Colonic mucosa (tissue), 4 donors: ENCODE measurements around the gene AFF2. TPM values are rescaled to one million over a fixed set of nuclear protein-coding genes. Genes with fewer than 3 reads are reported as not detected.

Source experiments
- DNase-seq: peaks from one replicate; pipeline ENCODE4 v3.0.0-alpha.2; 2020
- H3K27ac ChIP-seq: fragments of 200-600 bp; one replicate; pipeline ENCODE4 v1.8.0; 2021
- H3K27me3 ChIP-seq: fragments of 200-600 bp; one replicate; pipeline ENCODE4 v1.8.0; 2021
- H3K36me3 ChIP-seq: fragments of 200-600 bp; one replicate; pipeline ENCODE4 v1.8.0; 2021
- H3K4me1 ChIP-seq: fragments of 200-600 bp; one replicate; pipeline ENCODE4 v1.8.0; 2021; ENCODE audit warnings: mild to moderate bottlenecking
- H3K4me3 ChIP-seq: fragments of 200-600 bp; one replicate; pipeline ENCODE4 v1.8.0; 2021
- H3K9ac ChIP-seq, 2 donors: one replicate each; pipeline ENCODE4 v1.7.0; 2013; ENCODE audit warnings: control low read depth in 2 of 2, low read depth in 2 of 2, low read length in 2 of 2
- H3K9me3 ChIP-seq: fragments of 200-600 bp; one replicate; pipeline ENCODE4 v1.8.0; 2021
- intact Hi-C: fragments of 100-400 bp; cut with DNase I; formaldehyde crosslinking; loops from one replicate; pipeline ENCODE4 v1.14.1; 2022
- total RNA-seq, 2 donors: library from RNA; stranded (reverse); fragmentation: NEBNext Ultra II Directional in 1 of 2; extraction: Animal tissue kit (Norgen Biotek cat#: 25700) in 1 of 2; gene quantifications; one replicate each; pipeline ENCODE4 v1.2.1, GENCODE V29; 2021
- TF ChIP-seq, protein P1 (sequence below): fragments of 200-600 bp; IDR thresholded peaks from one replicate; pipeline ENCODE4 v1.8.0; 2022; ENCODE audit warnings: antibody characterized with exemption, mild to moderate bottlenecking
- donor health status: healthy.
- donor health status: DM: no; HTN: no; CAD: no.
- donor health status: DM: no; HTN: no; CAD: no.

The AFF2 gene
- total RNA-seq, 2 donors from 2014 or later = 0.05 to 0.12 TPM

DNA sequence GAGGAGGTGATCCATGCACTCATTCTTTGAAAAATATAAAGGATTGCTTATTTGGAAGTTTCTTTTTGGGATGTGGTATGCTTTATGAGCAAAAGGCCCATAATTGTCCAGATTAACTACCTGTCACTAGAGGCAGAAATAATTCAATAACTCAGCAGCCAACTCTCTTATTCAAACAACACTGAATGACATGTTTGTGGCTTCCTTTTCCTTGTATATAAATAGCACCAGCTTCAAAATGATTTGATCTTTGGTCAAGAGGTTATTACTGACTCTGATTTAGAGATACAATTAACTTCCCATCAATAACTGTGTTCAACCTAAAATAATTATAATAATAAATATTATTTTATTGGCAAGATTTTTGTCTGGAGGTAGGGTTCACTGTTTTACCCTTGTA, 232.3 kb downstream of the AFF2 start:
- DNase-seq = no peak
- intact Hi-C loops = no loop called here
- Histone ChIP-seq H3K27me3 (no peaks in the 10 kb centered on the region), H3K4me1 (no peaks in the 10 kb centered on the region), H3K9me3 (no peaks in the 10 kb centered on the region), H3K36me3 (no peaks in the 10 kb centered on the region), H3K27ac (no peak overlapping the region), H3K4me3 (no peak overlapping the region), H3K9ac (no peak overlapping the region)
- TF ChIP-seq, protein P1, sequence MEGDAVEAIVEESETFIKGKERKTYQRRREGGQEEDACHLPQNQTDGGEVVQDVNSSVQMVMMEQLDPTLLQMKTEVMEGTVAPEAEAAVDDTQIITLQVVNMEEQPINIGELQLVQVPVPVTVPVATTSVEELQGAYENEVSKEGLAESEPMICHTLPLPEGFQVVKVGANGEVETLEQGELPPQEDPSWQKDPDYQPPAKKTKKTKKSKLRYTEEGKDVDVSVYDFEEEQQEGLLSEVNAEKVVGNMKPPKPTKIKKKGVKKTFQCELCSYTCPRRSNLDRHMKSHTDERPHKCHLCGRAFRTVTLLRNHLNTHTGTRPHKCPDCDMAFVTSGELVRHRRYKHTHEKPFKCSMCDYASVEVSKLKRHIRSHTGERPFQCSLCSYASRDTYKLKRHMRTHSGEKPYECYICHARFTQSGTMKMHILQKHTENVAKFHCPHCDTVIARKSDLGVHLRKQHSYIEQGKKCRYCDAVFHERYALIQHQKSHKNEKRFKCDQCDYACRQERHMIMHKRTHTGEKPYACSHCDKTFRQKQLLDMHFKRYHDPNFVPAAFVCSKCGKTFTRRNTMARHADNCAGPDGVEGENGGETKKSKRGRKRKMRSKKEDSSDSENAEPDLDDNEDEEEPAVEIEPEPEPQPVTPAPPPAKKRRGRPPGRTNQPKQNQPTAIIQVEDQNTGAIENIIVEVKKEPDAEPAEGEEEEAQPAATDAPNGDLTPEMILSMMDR = no peak

DNA sequence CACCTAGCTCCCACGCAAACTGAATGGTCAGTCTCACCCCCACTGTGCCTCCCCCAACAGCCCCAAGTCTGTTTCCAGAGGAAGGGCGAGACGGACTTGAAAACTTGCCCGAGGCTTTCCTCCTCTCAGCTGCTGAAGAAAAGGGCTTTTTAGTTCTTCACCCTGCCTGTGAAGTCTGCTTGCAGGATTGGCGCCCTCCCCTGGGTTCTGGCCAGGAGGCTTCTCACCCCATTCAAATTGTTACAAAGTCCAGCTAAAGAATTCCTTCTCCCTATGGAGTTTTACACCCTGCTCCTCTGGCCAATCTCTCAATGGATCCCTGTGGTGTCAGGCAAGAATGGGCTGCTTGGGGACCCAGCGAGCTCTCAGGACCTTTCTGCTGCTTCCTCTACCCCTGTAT, 241.0 kb downstream of the AFF2 start:
- no peaks in the 10 kb centered on the region for H3K27me3 ChIP-seq
- TF ChIP-seq, protein P1 = no peak
- no peak for DNase-seq
- no peaks in the 10 kb centered on the region for H3K4me1 ChIP-seq
- intact Hi-C loops = no loop called here
- no peaks in the 10 kb centered on the region for H3K36me3 ChIP-seq
- H3K4me3 ChIP-seq = no peak overlapping the region
- no peaks in the 10 kb centered on the region for H3K9me3 ChIP-seq
- no peak overlapping the region for H3K27ac ChIP-seq
- no peak overlapping the region for H3K9ac ChIP-seq

DNA sequence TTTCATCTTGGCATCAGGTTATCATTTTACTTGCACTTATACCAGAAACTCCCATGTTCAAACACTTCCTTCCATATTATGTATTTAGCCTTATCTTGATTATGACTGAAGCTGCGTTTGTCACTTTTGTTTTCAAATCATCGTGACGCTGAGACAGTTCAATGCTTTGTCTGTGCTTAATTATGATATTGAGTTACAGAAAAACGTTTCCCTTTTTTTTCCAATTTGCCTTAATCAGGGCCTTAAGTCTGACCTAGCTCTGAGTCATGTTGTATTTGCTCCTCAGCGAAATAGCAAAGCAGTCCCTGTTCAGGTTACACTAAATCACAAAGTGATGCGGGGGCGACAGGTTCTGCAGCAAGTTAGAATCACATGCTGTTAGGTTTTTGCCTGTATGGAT, 254.7 kb downstream of the AFF2 start:
- TF ChIP-seq, protein P1 = no peak
- intact Hi-C loops = no loop called here
- H3K27me3 ChIP-seq = no peaks in the 10 kb centered on the region

DNA sequence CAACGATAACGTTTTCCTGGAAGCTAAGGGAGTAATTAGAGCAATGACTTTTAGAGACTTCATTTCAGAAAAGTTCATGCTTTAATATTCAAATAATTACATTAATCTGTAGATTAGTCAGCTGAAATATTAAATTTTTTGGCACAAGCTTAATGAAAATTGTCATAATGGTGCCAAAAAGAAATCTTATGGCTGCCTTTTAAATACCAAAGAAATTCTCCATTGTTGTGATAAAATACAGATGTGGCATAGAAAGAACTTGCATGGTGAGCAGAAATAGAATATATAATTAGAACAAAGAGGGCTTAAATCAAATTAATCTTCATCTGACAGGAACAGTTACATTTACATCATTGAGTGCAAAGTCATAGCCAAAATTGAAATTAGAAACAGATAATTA, 263.5 kb downstream of the AFF2 start:
- Histone ChIP-seq H3K36me3 (no peaks in the 10 kb centered on the region), H3K9me3 (no peaks in the 10 kb centered on the region), H3K9ac (no peak overlapping the region), H3K27me3 (no peaks in the 10 kb centered on the region), H3K4me1 (no peaks in the 10 kb centered on the region), H3K4me3 (no peak overlapping the region), H3K27ac (no peak overlapping the region)
- no peak for DNase-seq
- TF ChIP-seq, protein P1 = no peak
- intact Hi-C loops = no loop called here

More for the DNA sequence above, 254.7 kb downstream of the AFF2 start:
- no peaks in the 10 kb centered on the region for H3K9me3 ChIP-seq
- no peaks in the 10 kb centered on the region for H3K4me1 ChIP-seq
- no peak for DNase-seq
- H3K4me3 ChIP-seq = no peak overlapping the region
- no peaks in the 10 kb centered on the region for H3K36me3 ChIP-seq
- no peak overlapping the region for H3K27ac ChIP-seq
- no peak overlapping the region for H3K9ac ChIP-seq

DNA sequence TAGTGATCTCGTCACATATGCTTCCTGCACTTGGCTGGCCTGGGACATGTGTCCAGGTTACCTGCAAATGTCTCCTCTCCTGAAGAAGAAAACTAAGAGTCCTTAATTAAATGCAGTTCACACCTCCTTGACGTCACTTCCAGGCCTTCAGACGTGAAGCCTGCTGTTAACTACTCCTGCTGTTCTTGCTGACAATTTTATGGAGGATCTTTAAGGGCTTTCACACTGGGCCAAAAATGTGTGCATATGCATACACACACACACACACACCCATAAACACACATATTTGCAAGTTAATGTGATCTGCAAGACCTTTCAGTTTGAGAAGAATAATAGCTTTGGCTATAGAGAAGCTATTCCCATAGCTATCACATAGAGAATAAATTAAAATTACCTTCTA, 267.9 kb downstream of the AFF2 start:
- Histone ChIP-seq H3K36me3 (no peaks in the 10 kb centered on the region), H3K27ac (no peak overlapping the region), H3K4me1 (no peaks in the 10 kb centered on the region), H3K9ac (no peak overlapping the region), H3K4me3 (no peak overlapping the region), H3K9me3 (no peaks in the 10 kb centered on the region), H3K27me3 (no peaks in the 10 kb centered on the region)
- DNase-seq = no peak
- TF ChIP-seq, protein P1 = no peak
- intact Hi-C loops = no loop called here

DNA sequence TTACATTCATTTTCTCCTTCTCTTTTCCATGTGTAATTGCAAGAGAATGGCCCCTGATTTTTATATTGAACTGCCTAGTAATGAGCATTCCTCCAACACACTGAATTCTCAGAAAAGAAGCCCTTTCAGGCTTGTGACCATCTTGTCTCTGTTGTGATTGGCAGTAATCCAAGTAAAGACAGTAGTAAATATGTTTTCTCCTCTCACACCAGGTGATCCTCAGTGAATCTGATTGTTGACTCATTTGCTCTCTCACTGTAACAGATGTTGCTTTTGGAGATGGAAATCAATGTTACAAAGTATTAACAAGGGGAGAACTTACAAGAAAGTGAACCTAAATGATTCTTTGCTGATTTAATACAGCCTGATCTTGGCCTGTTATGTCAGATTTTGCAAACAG, 271.0 kb downstream of the AFF2 start:
- Histone ChIP-seq H3K36me3 (no peaks in the 10 kb centered on the region), H3K4me3 (no peak overlapping the region)
- DNase-seq = no peak

More for the DNA sequence above, 271.0 kb downstream of the AFF2 start:
- H3K9me3 ChIP-seq = no peaks in the 10 kb centered on the region
- intact Hi-C loops = no loop called here
- no peaks in the 10 kb centered on the region for H3K4me1 ChIP-seq
- H3K9ac ChIP-seq = no peak overlapping the region
- H3K27me3 ChIP-seq = no peaks in the 10 kb centered on the region
- TF ChIP-seq, protein P1 = no peak
- no peak overlapping the region for H3K27ac ChIP-seq
